Kasumi-1 (cell line): Measurements from ENCODE around the gene MDH1.

Experiments
- DNase-seq, 2 experiments: peaks; one replicate each; lab custom pipeline; 2025; lab: John Stamatoyannopoulos, UW

MDH1 gene

DNA sequence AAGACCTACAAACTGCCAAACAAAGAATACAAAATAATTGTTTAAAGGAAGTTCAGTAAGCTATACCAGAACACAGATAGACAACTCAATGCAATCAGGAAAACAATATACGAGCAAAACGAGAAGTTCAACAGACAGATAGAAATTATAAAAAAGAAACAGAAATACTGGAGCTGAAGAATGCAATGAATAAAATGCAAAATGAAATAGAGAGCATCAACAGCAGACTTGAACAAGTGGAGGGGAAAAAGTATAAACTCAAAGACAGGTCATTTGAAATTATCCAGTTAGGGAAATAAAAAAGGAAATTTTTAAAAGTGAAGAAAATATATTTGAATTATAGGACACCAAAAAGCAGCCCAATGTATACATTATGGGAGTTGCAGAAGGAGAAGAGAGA lies 43.6 kb downstream of the MDH1 start:
- DNase-seq: no peak

DNA sequence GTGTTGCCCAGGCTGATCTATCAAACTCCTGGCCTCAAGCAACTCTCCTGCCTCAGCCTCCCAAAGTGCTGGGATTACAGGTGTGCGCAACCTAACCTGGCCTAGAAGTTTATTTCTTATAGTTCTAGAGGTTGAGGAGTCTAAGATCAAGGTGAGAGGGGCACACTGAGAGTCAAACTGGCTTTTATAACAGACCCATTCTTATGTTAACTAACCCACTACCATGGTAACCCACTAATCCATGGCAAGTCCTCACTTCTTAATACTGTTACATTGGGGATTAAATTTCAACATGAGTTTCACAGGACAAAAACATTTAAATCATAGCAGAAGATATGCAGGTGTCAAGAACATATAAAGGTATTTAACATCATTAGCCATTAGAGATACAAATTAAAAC lies 50.6 kb downstream of the MDH1 start:
- DNase-seq: no peak

DNA sequence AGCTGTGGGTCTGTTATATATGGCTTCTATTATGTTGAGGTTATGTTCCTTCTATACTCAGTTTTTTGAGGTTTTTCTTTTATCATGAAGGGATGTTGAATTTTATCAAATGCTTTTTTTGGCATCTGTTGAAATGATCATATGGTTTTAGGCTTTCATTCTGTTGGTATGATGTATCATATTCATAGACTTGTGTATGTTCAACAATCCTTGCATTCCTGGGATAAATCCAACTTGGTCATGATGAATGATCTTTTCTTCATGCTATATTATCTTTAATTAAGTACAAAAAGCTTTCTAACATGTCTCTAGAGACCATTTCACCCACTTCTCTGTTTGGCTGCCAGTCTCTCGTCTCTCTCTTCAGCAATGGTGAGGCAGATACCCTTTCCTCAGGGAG lies 54.2 kb downstream of the MDH1 start:
- no peak for DNase-seq

DNA sequence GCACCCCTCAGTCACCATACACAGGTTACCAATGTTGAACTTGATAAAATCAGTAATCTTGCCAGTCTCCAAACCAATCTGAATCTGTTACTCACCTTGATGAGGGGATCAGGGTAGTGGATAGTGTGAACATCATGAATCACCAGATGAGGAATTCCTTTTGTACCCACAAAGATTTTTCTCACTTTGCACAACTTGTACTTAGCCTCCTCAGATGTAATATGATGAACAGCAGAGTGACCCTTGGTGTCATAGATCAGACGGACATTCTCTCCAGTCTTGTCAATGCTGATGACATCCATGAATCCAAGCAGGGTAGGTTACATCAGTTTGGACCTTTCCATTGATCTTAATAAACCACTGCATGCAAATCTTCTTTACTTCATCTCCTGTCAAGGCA lies 54.7 kb downstream of the MDH1 start:
- no peak for DNase-seq

- DNase-seq: no peak
Observed at GRCh38 chr2:63648632-63649031, 59.9 kb downstream of the MDH1 start.

GRCh38 chr2:63649829-63650228 lies 61.1 kb downstream of the MDH1 start:
- DNase-seq: no peak

- DNase-seq: no peak
Observed at GRCh38 chr2:63650756-63651155, 62.0 kb downstream of the MDH1 start.

DNA sequence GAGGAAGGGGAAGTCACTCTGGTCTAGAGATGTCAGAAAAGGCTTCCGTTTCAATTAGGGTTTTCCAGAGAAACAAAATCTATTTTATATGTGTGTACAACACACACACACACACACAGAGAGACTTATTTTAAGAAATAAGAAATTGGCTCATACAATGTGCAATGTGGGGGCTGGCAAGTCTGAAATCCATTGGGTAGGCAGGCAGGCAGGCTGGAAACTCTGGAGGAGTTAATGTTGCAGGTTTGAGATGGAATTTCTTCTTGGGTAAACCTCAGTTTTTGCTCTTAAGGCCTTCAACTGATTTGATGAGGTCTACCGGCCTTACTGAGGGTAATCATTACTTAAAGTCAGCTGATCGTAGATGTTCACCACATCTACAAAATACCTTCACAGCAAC lies 62.6 kb downstream of the MDH1 start:
- DNase-seq: no peak

DNA sequence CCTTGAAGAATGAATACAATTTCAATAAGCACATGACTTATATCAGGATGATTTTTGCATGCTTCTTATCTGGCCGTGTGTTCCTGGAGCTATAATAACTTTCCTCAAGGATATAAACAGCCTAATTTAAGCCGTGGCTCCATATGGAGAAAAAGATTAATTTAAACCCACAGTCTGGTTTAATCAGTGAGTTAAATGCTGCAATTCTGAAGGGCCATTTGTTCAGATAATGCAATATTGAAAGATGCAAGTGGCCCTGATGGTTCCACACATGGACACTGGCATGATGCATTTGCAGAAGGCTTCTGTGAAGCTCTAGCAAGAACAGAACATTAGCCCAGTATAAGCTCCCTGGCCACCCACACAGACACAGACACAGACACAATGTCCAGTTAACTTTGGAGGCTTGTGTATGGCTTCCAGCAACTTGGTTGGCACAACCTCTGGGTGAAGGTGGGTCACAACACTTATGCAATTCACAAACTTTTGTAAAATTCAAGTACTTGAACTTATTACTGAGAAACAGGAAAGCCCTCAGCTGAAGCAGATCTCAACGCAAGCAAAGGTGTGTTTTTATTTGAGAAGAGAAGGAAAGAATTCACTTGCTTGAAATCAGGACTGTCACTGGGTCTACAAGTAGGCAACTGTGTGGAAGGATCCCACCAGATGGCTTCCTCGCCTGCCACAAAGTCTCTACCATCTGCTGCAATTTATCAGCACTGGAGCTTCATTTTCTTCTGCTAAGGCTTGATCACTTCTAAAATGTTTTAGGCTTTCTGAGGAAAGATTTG lies 63.3 kb downstream of the MDH1 start:
- DNase-seq: no peak

DNA sequence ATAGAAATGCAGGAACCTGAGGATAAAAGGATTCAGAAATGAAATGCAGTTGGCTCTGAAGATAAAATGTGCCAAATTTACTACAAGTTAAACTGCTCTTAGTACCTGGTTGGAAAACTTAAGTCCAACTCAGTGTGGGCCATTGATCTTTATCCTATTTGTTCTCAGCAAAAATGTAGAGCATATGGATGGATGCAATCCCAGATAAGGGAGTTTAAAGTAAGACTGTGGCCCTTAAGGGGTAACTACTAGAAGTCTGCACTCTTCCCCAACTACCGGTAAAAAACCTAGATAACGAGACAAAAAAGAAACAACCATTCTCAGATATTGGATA lies 63.9 kb downstream of the MDH1 start:
- no peak for DNase-seq

GRCh38 chr2:63654959-63655358 lies 66.2 kb downstream of the MDH1 start:
- DNase-seq: no peak
